Upper lobe of left lung (tissue), 6 donors: ENCODE results near the gene CLSTN1. TPM values are rescaled to one million over a fixed set of nuclear protein-coding genes. Genes with fewer than 3 reads are reported as not detected.

Experiments
- ATAC-seq, 2 donors: fragments of 200-7000 bp; cut with Tn5 transposase; one replicate each; pipeline ENCODE4 v1.9.1; 2022; ENCODE audit warnings: mild to moderate bottlenecking in 2 of 2, moderate library complexity in 2 of 2; ENCODE audit not compliant: low FRiP score in 2 of 2
- DNase-seq, 2 donors: peaks; one replicate each; pipeline ENCODE4 v3.0.0-alpha.2; 2019 to 2020
- H3K27ac ChIP-seq, 4 donors: fragments of 200-600 bp; sonication (generic); one replicate each; pipeline ENCODE4 v1.5.1; 2016 to 2019
- H3K27me3 ChIP-seq, 4 donors: fragments of 200-600 bp; sonication (generic); one replicate each; pipeline ENCODE4 v1.5.1; 2017 to 2019
- H3K36me3 ChIP-seq, 4 donors: fragments of 200-600 bp; sonication (generic); one replicate each; pipeline ENCODE4 v1.5.1; 2016 to 2019
- H3K4me1 ChIP-seq, 4 donors: fragments of 200-600 bp; sonication (generic); one replicate each; pipeline ENCODE4 v1.5.1; 2018 to 2019
- H3K4me3 ChIP-seq, 4 donors: fragments of 200-600 bp; sonication (generic); one replicate each; pipeline ENCODE4 v1.5.1; 2017 to 2019; ENCODE audit warnings: mild to moderate bottlenecking in 2 of 4, moderate library complexity in 1 of 4
- H3K9me3 ChIP-seq, 4 donors: fragments of 200-600 bp; sonication (generic); one replicate each; pipeline ENCODE4 v1.5.1; 2018 to 2019
- CTCF ChIP-seq, 6 experiments: fragments of 450-650 bp in 4 of 6; fragments of 200-600 bp in 2 of 6; sonication (generic) in 2 of 6; IDR thresholded peaks; one replicate each; pipeline ENCODE4 v1.5.1; 2016 to 2019; ENCODE audit warnings: antibody characterized with exemption in 6 of 6
- EP300 ChIP-seq, 4 donors: sonication (generic); formaldehyde crosslinking; IDR thresholded peaks; one replicate each; pipeline ENCODE4 v1.5.1; 2017; ENCODE audit warnings: antibody characterized with exemption in 4 of 4, control low read depth in 2 of 4
- POLR2A ChIP-seq, 4 donors: fragments of 450-650 bp; IDR thresholded peaks; one replicate each; pipeline ENCODE4 v1.5.1; 2016 to 2017; ENCODE audit warnings: antibody characterized with exemption in 4 of 4, mild to moderate bottlenecking in 2 of 4
- POLR2AphosphoS5 ChIP-seq, 2 donors: sonication (generic); formaldehyde crosslinking; IDR thresholded peaks; one replicate each; pipeline ENCODE4 v1.5.1; 2017; ENCODE audit warnings: antibody characterized with exemption in 2 of 2
- WGBS, 2 donors: methylation state at CpG; one replicate each; pipeline ENCODE4 v1.1.5; 2017 to 2018; 5-methylcytosine and 5-hydroxymethylcytosine counted together
- total RNA-seq, 6 donors: library from RNA; depleted of rRNA in 4 of 6; stranded (reverse); fragments of >200 nt in 4 of 6; gene quantifications; one replicate each; pipeline versions ENCODE4 v1.1.0 to v1.2.1, GENCODE V29; 2016 to 2021
- donor health status: DM: no; HTN: no; CAD: no; lungs with moderate emphysema.
- donor health status: DM: no; HTN: yes; CAD: no; lungs with severe emphysema.

Gene CLSTN1
- total RNA-seq, 6 donors from 2014 or later: 35.6 to 82.7 (median 59.5) TPM

GRCh38 chr1:9691691-9692090 is 132.1 kb downstream of the CLSTN1 start:
- DNase-seq (no peak), ATAC-seq (no peak)
- H3K36me3 ChIP-seq: no peaks in the 10 kb centered on the region
- WGBS, 2 donors: 80 to 89% methylated on average over 5 of the region's 5 CpGs
- no peaks in the 10 kb centered on the region for H3K9me3 ChIP-seq
- TF ChIP-seq CTCF (IDR thresholded peaks at IDR 0.05): no peak
- no peak for TF ChIP-seq POLR2A (IDR thresholded peaks at IDR 0.05)
- no peak for TF ChIP-seq POLR2AphosphoS5 (IDR thresholded peaks at IDR 0.05)
- TF ChIP-seq EP300 (IDR thresholded peaks at IDR 0.05): no peak
- H3K4me3 ChIP-seq: no peak overlapping the region
- H3K27ac ChIP-seq: no peak overlapping the region
- H3K4me1 ChIP-seq: peaks cover 22 to 38% (median 36%) of the 10 kb centered on the region in 4 donors
- H3K27me3 ChIP-seq: no peaks in the 10 kb centered on the region

- no peak overlapping the region for H3K27ac ChIP-seq
- peaks cover 22 to 38% (median 38%) of the 10 kb centered on the region in 4 donors for H3K4me1 ChIP-seq
- TF ChIP-seq EP300 (IDR thresholded peaks at IDR 0.05): no peak
- no peak for TF ChIP-seq CTCF (IDR thresholded peaks at IDR 0.05)
- no peak for TF ChIP-seq POLR2AphosphoS5 (IDR thresholded peaks at IDR 0.05)
- TF ChIP-seq POLR2A (IDR thresholded peaks at IDR 0.05): no peak
- H3K27me3 ChIP-seq: no peaks in the 10 kb centered on the region
- DNase-seq (no peak), ATAC-seq (no peak)
- H3K4me3 ChIP-seq: no peak overlapping the region
- no peaks in the 10 kb centered on the region for H3K9me3 ChIP-seq
- no peaks in the 10 kb centered on the region for H3K36me3 ChIP-seq
- 71 to 87% methylated on average over 6 of the region's 6 CpGs for WGBS, 2 donors
Observed at GRCh38 chr1:9691108-9691445, 132.7 kb downstream of the CLSTN1 start.

- no peak for DNase-seq
- Histone ChIP-seq H3K4me3 (peak overlapping the region in 3 of 4 donors; percentile 84 to 92 (median 85)), H3K4me1 (peaks cover 22 to 38% (median 38%) of the 10 kb centered on the region in 4 donors), H3K36me3 (no peaks in the 10 kb centered on the region), H3K9me3 (no peaks in the 10 kb centered on the region), H3K27me3 (no peaks in the 10 kb centered on the region), H3K27ac (peak overlapping the region in 2 of 4 donors; percentile 35 to 81)
- WGBS, 2 donors: 74 to 78% methylated on average over 12 to 14 of the region's 14 CpGs
- ATAC-seq: no peak
- TF ChIP-seq POLR2A (IDR thresholded peaks at IDR 0.05) (no peak), EP300 (IDR thresholded peaks at IDR 0.05) (no peak), CTCF (IDR thresholded peaks at IDR 0.05) (no peak), POLR2AphosphoS5 (IDR thresholded peaks at IDR 0.05) (no peak)
Observed at GRCh38 chr1:9690440-9691107, 133.2 kb downstream of the CLSTN1 start.

GRCh38 chr1:9689971-9690381 is 133.8 kb downstream of the CLSTN1 start:
- peak; percentile 21 to 31 for ATAC-seq
- 30 to 31% methylated on average over 9 to 23 of the region's 23 CpGs for WGBS, 2 donors

More at GRCh38 chr1:9689971-9690381, 133.8 kb downstream of the CLSTN1 start:
- peak in 1 of 2 donors; percentile 82 for DNase-seq
- TF ChIP-seq POLR2AphosphoS5 (IDR thresholded peaks at IDR 0.05) (no peak), POLR2A (IDR thresholded peaks at IDR 0.05) (no peak), CTCF (IDR thresholded peaks at IDR 0.05) (no peak), EP300 (IDR thresholded peaks at IDR 0.05) (no peak)
- Histone ChIP-seq H3K4me1 (peaks cover 22 to 38% (median 38%) of the 10 kb centered on the region in 4 donors), H3K27ac (peak overlapping the region; percentile 21 to 81 (median 44)), H3K36me3 (no peaks in the 10 kb centered on the region), H3K27me3 (no peaks in the 10 kb centered on the region), H3K9me3 (no peaks in the 10 kb centered on the region), H3K4me3 (peak overlapping the region; percentile 43 to 92 (median 84))
